Suprapubic skin (tissue), 4 donors: Measurements from ENCODE around the gene DAP.

Source experiments
- CTCF ChIP-seq, 2 donors: fragments of 200-600 bp in 1 of 2; fragments of 450-650 bp in 1 of 2; sonication (generic) in 1 of 2; IDR thresholded peaks; one replicate each; pipeline ENCODE4 v1.5.1; 2016 to 2019; ENCODE audit warnings: antibody characterized with exemption in 2 of 2, mild to moderate bottlenecking in 1 of 2, moderate library complexity in 1 of 2
- POLR2A ChIP-seq, 2 donors: fragments of 450-650 bp; IDR thresholded peaks; one replicate each; pipeline ENCODE4 v1.6.1; 2017; ENCODE audit warnings: antibody characterized with exemption in 2 of 2, mild to moderate bottlenecking in 2 of 2, moderate library complexity in 2 of 2
- POLR2AphosphoS5 ChIP-seq, 3 donors: sonication (generic); formaldehyde crosslinking; IDR thresholded peaks; one replicate each; pipeline ENCODE4 v1.6.1; 2017; ENCODE audit warnings: antibody characterized with exemption in 3 of 3

GRCh38 chr5:10756549-10756948, 4.5 kb downstream of the DAP start:
- TF ChIP-seq POLR2A (IDR thresholded peaks at IDR 0.05) (no peak), POLR2AphosphoS5 (IDR thresholded peaks at IDR 0.05) (no peak), CTCF (IDR thresholded peaks at IDR 0.05) (no peak)
